Measurements from ENCODE around the gene PMS2. TPM values are rescaled to one million over a fixed set of nuclear protein-coding genes. Genes with fewer than 3 reads are reported as not detected.
A peak's percentile ranks its signal among the peaks of the same experiment; 100 is the strongest.

PMS2 gene
- total and polyA plus RNA-seq, 9 of the 15 experiments (the other 6 are each of a cell fraction or from before 2014, with no cell fraction given): 4.9 to 27.6 (median 16.5) TPM

Small RNA genes lying within 50 kb of the gene (small RNA-seq; reads per million reads assigned to genes)
- gene RF00019: not detected
- gene RNU6-218P: not detected
- 4.1 reads per million, percentile 91 among the genes with 10 or more reads in this experiment for gene SNORA80D

Other genes starting within 250 kb of the PMS2 start
Only the 7 nearest of the 8 such genes appear.
- not detected in 2 replicates for gene OCM, start 128.3 kb downstream of the PMS2 start, total RNA-seq (2014; rRNA removed)
- gene OCM, start 128.3 kb downstream of the PMS2 start, total RNA-seq (2014; rRNA removed; fragmentation: Illumina TruSeq; extraction: Trizol): not detected in 2 replicates
- not detected in 2 replicates for gene OCM, start 128.3 kb downstream of the PMS2 start, total RNA-seq (2015; rRNA removed; fragmentation: Illumina TruSeq; extraction: Trizol)
- gene OCM, start 128.3 kb downstream of the PMS2 start, total RNA-seq (2021): not detected in 2 replicates
- gene OCM, start 128.3 kb downstream of the PMS2 start, polyA plus RNA-seq (2011; rRNA removed): not detected in 2 replicates
- gene OCM, start 128.3 kb downstream of the PMS2 start, polyA plus RNA-seq (2014; fragmentation: Illumina TruSeq; extraction: Trizol): not detected in 2 replicates
- not detected for gene OCM, start 128.3 kb downstream of the PMS2 start, polyA plus RNA-seq (2014; fragmentation: Nextera tagmentation; extraction: Ambion mirVana)
- not detected in 2 replicates for gene OCM, start 128.3 kb downstream of the PMS2 start, polyA plus RNA-seq (2014; rRNA removed)
- gene CCZ1, start 110.3 kb downstream of the PMS2 start, total RNA-seq (2014; rRNA removed): 48.7 and 55.6 TPM in 2 replicates
- gene CCZ1, start 110.3 kb downstream of the PMS2 start, total RNA-seq (2014; rRNA removed; fragmentation: Illumina TruSeq; extraction: Trizol): 86.0 and 99.2 TPM in 2 replicates
- 59.1 and 64.1 TPM in 2 replicates for gene CCZ1, start 110.3 kb downstream of the PMS2 start, total RNA-seq (2015; rRNA removed; fragmentation: Illumina TruSeq; extraction: Trizol)
- 74.5 and 80.7 TPM in 2 replicates for gene CCZ1, start 110.3 kb downstream of the PMS2 start, total RNA-seq (2021)
- 80.3 and 94.6 TPM in 2 replicates for gene CCZ1, start 110.3 kb downstream of the PMS2 start, polyA plus RNA-seq (2011; rRNA removed)
- 59.1 and 78.1 TPM in 2 replicates for gene CCZ1, start 110.3 kb downstream of the PMS2 start, polyA plus RNA-seq (2014; fragmentation: Illumina TruSeq; extraction: Trizol)
- gene CCZ1, start 110.3 kb downstream of the PMS2 start, polyA plus RNA-seq (2014; fragmentation: Nextera tagmentation; extraction: Ambion mirVana): 10 to 100 TPM; 34.5 to 37.6 TPM
- 79.8 and 84.3 TPM in 2 replicates for gene CCZ1, start 110.3 kb downstream of the PMS2 start, polyA plus RNA-seq (2014; rRNA removed)
- 0.12 TPM in 1 of 2 replicates, not detected in the other for gene RSPH10B, start 38.4 kb downstream of the PMS2 start, total RNA-seq (2014; rRNA removed)
- not detected in 2 replicates for gene RSPH10B, start 38.4 kb downstream of the PMS2 start, total RNA-seq (2014; rRNA removed; fragmentation: Illumina TruSeq; extraction: Trizol)
- gene RSPH10B, start 38.4 kb downstream of the PMS2 start, total RNA-seq (2015; rRNA removed; fragmentation: Illumina TruSeq; extraction: Trizol): 0.38 TPM in 1 of 2 replicates, not detected in the other
- gene RSPH10B, start 38.4 kb downstream of the PMS2 start, total RNA-seq (2021): not detected in 2 replicates
- gene RSPH10B, start 38.4 kb downstream of the PMS2 start, polyA plus RNA-seq (2011; rRNA removed): 0.03 TPM in 1 of 2 replicates, not detected in the other
- 0.07 and 0.09 TPM in 2 replicates for gene RSPH10B, start 38.4 kb downstream of the PMS2 start, polyA plus RNA-seq (2014; fragmentation: Illumina TruSeq; extraction: Trizol)
- gene RSPH10B, start 38.4 kb downstream of the PMS2 start, polyA plus RNA-seq (2014; fragmentation: Nextera tagmentation; extraction: Ambion mirVana): under 1 TPM in 1 of 2 experiments, not detected in 1; 0.01 TPM
- not detected in 2 replicates for gene RSPH10B, start 38.4 kb downstream of the PMS2 start, polyA plus RNA-seq (2014; rRNA removed)
- 83.5 and 84.9 TPM in 2 replicates for gene AIMP2, start 223 bp upstream of the PMS2 start, total RNA-seq (2014; rRNA removed)
- gene AIMP2, start 223 bp upstream of the PMS2 start, total RNA-seq (2014; rRNA removed; fragmentation: Illumina TruSeq; extraction: Trizol): 47.2 and 51.8 TPM in 2 replicates
- 66.4 and 67.0 TPM in 2 replicates for gene AIMP2, start 223 bp upstream of the PMS2 start, total RNA-seq (2015; rRNA removed; fragmentation: Illumina TruSeq; extraction: Trizol)
- gene AIMP2, start 223 bp upstream of the PMS2 start, total RNA-seq (2021): 62.5 and 65.8 TPM in 2 replicates
- gene AIMP2, start 223 bp upstream of the PMS2 start, polyA plus RNA-seq (2011; rRNA removed): 57.8 and 69.3 TPM in 2 replicates
- gene AIMP2, start 223 bp upstream of the PMS2 start, polyA plus RNA-seq (2014; fragmentation: Illumina TruSeq; extraction: Trizol): 57.6 and 70.8 TPM in 2 replicates
- gene AIMP2, start 223 bp upstream of the PMS2 start, polyA plus RNA-seq (2014; fragmentation: Nextera tagmentation; extraction: Ambion mirVana): 10 to 100 TPM; 47.5 to 63.5 TPM
- 65.7 and 73.7 TPM in 2 replicates for gene AIMP2, start 223 bp upstream of the PMS2 start, polyA plus RNA-seq (2014; rRNA removed)
- not detected in 2 replicates for gene ANKRD61, start 22.3 kb upstream of the PMS2 start, total RNA-seq (2014; rRNA removed)
- not detected in 2 replicates for gene ANKRD61, start 22.3 kb upstream of the PMS2 start, total RNA-seq (2014; rRNA removed; fragmentation: Illumina TruSeq; extraction: Trizol)
- gene ANKRD61, start 22.3 kb upstream of the PMS2 start, total RNA-seq (2015; rRNA removed; fragmentation: Illumina TruSeq; extraction: Trizol): not detected in 2 replicates
- not detected in 2 replicates for gene ANKRD61, start 22.3 kb upstream of the PMS2 start, total RNA-seq (2021)
- gene ANKRD61, start 22.3 kb upstream of the PMS2 start, polyA plus RNA-seq (2011; rRNA removed): 0.10 TPM in 1 of 2 replicates, not detected in the other
- gene ANKRD61, start 22.3 kb upstream of the PMS2 start, polyA plus RNA-seq (2014; fragmentation: Illumina TruSeq; extraction: Trizol): 0.09 and 0.12 TPM in 2 replicates
- gene ANKRD61, start 22.3 kb upstream of the PMS2 start, polyA plus RNA-seq (2014; fragmentation: Nextera tagmentation; extraction: Ambion mirVana): under 1 TPM; 0.08 to 0.11 TPM
- gene ANKRD61, start 22.3 kb upstream of the PMS2 start, polyA plus RNA-seq (2014; rRNA removed): not detected in 2 replicates
- 213 and 429 TPM in 2 replicates for gene EIF2AK1, start 50.1 kb upstream of the PMS2 start, total RNA-seq (2014; rRNA removed)
- gene EIF2AK1, start 50.1 kb upstream of the PMS2 start, total RNA-seq (2014; rRNA removed; fragmentation: Illumina TruSeq; extraction: Trizol): 53.4 and 63.1 TPM in 2 replicates
- gene EIF2AK1, start 50.1 kb upstream of the PMS2 start, total RNA-seq (2015; rRNA removed; fragmentation: Illumina TruSeq; extraction: Trizol): 39.1 and 42.2 TPM in 2 replicates
- gene EIF2AK1, start 50.1 kb upstream of the PMS2 start, total RNA-seq (2021): 148 and 160 TPM in 2 replicates
- gene EIF2AK1, start 50.1 kb upstream of the PMS2 start, polyA plus RNA-seq (2011; rRNA removed): 145 and 147 TPM in 2 replicates
- 125 and 149 TPM in 2 replicates for gene EIF2AK1, start 50.1 kb upstream of the PMS2 start, polyA plus RNA-seq (2014; fragmentation: Illumina TruSeq; extraction: Trizol)
- 10 to 100 TPM; 28.8 to 42.3 TPM for gene EIF2AK1, start 50.1 kb upstream of the PMS2 start, polyA plus RNA-seq (2014; fragmentation: Nextera tagmentation; extraction: Ambion mirVana)
- 142 and 180 TPM in 2 replicates for gene EIF2AK1, start 50.1 kb upstream of the PMS2 start, polyA plus RNA-seq (2014; rRNA removed)
- 5.4 and 8.2 TPM in 2 replicates for gene USP42, start 95.9 kb upstream of the PMS2 start, total RNA-seq (2014; rRNA removed)
- gene USP42, start 95.9 kb upstream of the PMS2 start, total RNA-seq (2014; rRNA removed; fragmentation: Illumina TruSeq; extraction: Trizol): 7.4 and 8.2 TPM in 2 replicates
- 6.6 and 7.0 TPM in 2 replicates for gene USP42, start 95.9 kb upstream of the PMS2 start, total RNA-seq (2015; rRNA removed; fragmentation: Illumina TruSeq; extraction: Trizol)
- gene USP42, start 95.9 kb upstream of the PMS2 start, total RNA-seq (2021): 15.3 and 16.1 TPM in 2 replicates
- gene USP42, start 95.9 kb upstream of the PMS2 start, polyA plus RNA-seq (2011; rRNA removed): 4.8 and 6.3 TPM in 2 replicates
- gene USP42, start 95.9 kb upstream of the PMS2 start, polyA plus RNA-seq (2014; fragmentation: Illumina TruSeq; extraction: Trizol): 11.2 and 12.7 TPM in 2 replicates
- 1 to 10 TPM; 2.1 to 4.1 TPM for gene USP42, start 95.9 kb upstream of the PMS2 start, polyA plus RNA-seq (2014; fragmentation: Nextera tagmentation; extraction: Ambion mirVana)
- 6.0 and 7.2 TPM in 2 replicates for gene USP42, start 95.9 kb upstream of the PMS2 start, polyA plus RNA-seq (2014; rRNA removed)